OCI-LY7 (cell line): ENCODE results near the gene TSPAN9. TPM values are rescaled to one million over a fixed set of nuclear protein-coding genes. Genes with fewer than 3 reads are reported as not detected.

ENCODE experiments used
- BruUV-seq: library from RNA; stranded (reverse); fragments of 400-500 nt; replicated peaks from 2 replicates; lab custom pipeline; 2021; lab: Mats Ljungman, UMichigan
- CTCF ChIA-PET: fragments of 300-600 bp; sonication (Branson Sonifier 250); formaldehyde crosslinking; loops from one replicate; lab custom pipeline; 2022; ENCODE audit warnings: antibody characterized with exemption; ENCODE audit not compliant: unreplicated experiment; lab: Charles Lee
- POLR2A ChIA-PET: fragments of 300-600 bp; sonication (Branson Sonifier 250); formaldehyde crosslinking; loops from one replicate; lab custom pipeline; 2022; ENCODE audit warnings: antibody characterized with exemption; lab: Charles Lee
- DNase-seq: peaks from one replicate; pipeline ENCODE4 v3.0.0-alpha.2; 2015; ENCODE audit warnings: low spot score
- H2AFZ ChIP-seq: fragments of 200-600 bp; sonication (generic), shearing (Covaris generic); 2 replicates; pipeline ENCODE4 v1.6.1; 2014; ENCODE audit warnings: mild to moderate bottlenecking, antibody characterized with exemption, low read length, moderate library complexity
- H3K27ac ChIP-seq: fragments of 200-600 bp; sonication (generic); 2 replicates; pipeline ENCODE4 v1.5.1; 2014; ENCODE audit warnings: mixed run types, low read depth, mild to moderate bottlenecking, moderate library complexity, low read length, inconsistent platforms; ENCODE audit not compliant: poor library complexity, severe bottlenecking
- H3K36me3 ChIP-seq: fragments of 200-600 bp; sonication (generic); 2 replicates; pipeline ENCODE4 v1.6.1; 2014; ENCODE audit warnings: mild to moderate bottlenecking, antibody characterized with exemption, low read length, moderate library complexity, mixed read lengths; ENCODE audit not compliant: insufficient read depth
- H3K4me1 ChIP-seq: fragments of 200-600 bp; sonication (generic); 2 replicates; pipeline ENCODE4 v1.5.1; 2014; ENCODE audit warnings: mild to moderate bottlenecking, low read length; ENCODE audit not compliant: insufficient read depth, poor library complexity, severe bottlenecking
- H3K4me2 ChIP-seq: fragments of 200-600 bp; sonication (generic); 2 replicates; pipeline ENCODE4 v1.6.1; 2014; ENCODE audit warnings: mild to moderate bottlenecking, low read length
- H3K4me3 ChIP-seq: fragments of 200-600 bp; sonication (generic); 2 replicates; pipeline ENCODE4 v1.5.1; 2014; ENCODE audit warnings: mild to moderate bottlenecking, low read depth, low read length; ENCODE audit not compliant: poor library complexity, severe bottlenecking
- H3K79me2 ChIP-seq: fragments of 200-600 bp; sonication (generic); 2 replicates; pipeline ENCODE4 v1.6.1; 2016; ENCODE audit warnings: low read depth, mild to moderate bottlenecking, low read length, moderate library complexity, mixed read lengths; ENCODE audit not compliant: insufficient read depth
- H3K9me2 ChIP-seq: fragments of 200-600 bp; sonication (generic); 2 replicates; pipeline ENCODE4 v1.6.1; 2016; ENCODE audit warnings: mild to moderate bottlenecking, low read length, mixed read lengths; ENCODE audit not compliant: insufficient read depth
- H3K9me3 ChIP-seq: fragments of 200-600 bp; sonication (generic); 2 replicates; pipeline ENCODE4 v1.6.1; 2014; ENCODE audit warnings: mild to moderate bottlenecking, mixed run types, low read length, mixed read lengths
- H4K20me1 ChIP-seq: fragments of 200-600 bp; sonication (generic); 2 replicates; pipeline ENCODE4 v1.6.1; 2014; ENCODE audit warnings: mild to moderate bottlenecking, antibody characterized with exemption, low read length, moderate library complexity, mixed read lengths; ENCODE audit not compliant: insufficient read depth
- EZH2phosphoT487 ChIP-seq: fragments of 200-600 bp; sonication (generic); IDR thresholded peaks from 2 replicates; pipeline ENCODE4 v1.6.1; 2018; ENCODE audit warnings: low read depth, borderline replicate concordance, mild to moderate bottlenecking, mixed run types, antibody characterized with exemption, low read length, moderate library complexity, mixed read lengths
- intact Hi-C: fragments of 100-400 bp; cut with micrococcal nuclease; formaldehyde crosslinking; loops from one replicate; pipeline ENCODE4 v1.10.0; 2022; ENCODE audit not compliant: unreplicated experiment
- total RNA-seq, 2 experiments: library from RNA; depleted of rRNA in 1 of 2; stranded (reverse); fragments of >200 nt in 1 of 2; shearing (Covaris generic) in 1 of 2; gene quantifications; 2 replicates each; pipeline ENCODE4 v1.2.3, GENCODE V29; 2014 to 2022
- TF ChIP-seq, protein P1 (sequence below): fragments of 200-600 bp; sonication (generic); conservative IDR thresholded peaks from 2 replicates; pipeline ENCODE4 v1.5.1; 2014; ENCODE audit warnings: mild to moderate bottlenecking, antibody characterized with exemption, low read length, moderate library complexity, mixed read lengths

TSPAN9 gene
- total RNA-seq, 2 experiments from 2014 or later = 0.50 to 0.74 TPM

DNA sequence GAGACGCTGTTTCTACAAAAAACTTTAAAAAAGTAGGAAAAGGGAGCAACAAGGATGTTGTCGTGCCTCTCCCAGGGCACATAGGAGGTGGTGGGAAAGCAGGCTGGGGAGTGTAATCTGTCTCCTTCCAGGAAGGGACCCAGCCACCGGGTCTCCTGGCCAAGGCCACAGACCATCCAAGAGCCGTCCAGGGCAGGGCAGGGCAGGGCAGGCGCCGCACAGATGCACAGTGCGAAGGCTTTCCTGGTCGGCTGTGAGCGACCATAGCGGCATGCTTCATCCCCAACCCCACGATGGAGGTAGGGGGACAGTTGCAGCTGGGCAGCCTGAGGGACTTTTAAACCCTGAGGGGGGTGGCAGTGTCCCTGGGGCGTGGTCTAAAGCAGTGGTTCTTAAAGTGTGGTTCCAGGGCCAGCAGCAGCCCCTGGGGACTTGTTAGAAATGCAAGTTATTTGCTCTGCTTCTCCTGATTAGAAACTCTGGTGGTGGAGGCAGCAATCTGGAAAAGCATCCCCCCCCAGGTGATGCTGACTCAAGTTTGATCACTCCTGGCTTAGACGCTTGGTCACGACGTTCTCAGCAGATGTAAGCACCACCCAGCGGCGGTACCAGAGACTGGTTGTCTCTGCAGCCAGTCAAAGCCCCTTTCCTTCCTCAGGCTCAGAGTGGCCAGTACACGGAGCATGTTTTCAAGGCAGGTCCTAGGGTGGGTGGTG is 216.4 kb downstream of the TSPAN9 start:
- Histone ChIP-seq H3K4me1 (no peaks in the 10 kb centered on the region), H3K4me3 (no peak overlapping the region), H3K36me3 (no peaks in the 10 kb centered on the region), H3K9me3 (no peaks in the 10 kb centered on the region), H3K4me2 (no peak overlapping the region), H3K27ac (no peak overlapping the region), H4K20me1 (no peaks in the 10 kb centered on the region), H2AFZ (no peak overlapping the region), H3K79me2 (no peaks in the 10 kb centered on the region), H3K9me2 (no peaks in the 10 kb centered on the region)
- no peak for TF ChIP-seq EZH2phosphoT487
- TF ChIP-seq, protein P1, sequence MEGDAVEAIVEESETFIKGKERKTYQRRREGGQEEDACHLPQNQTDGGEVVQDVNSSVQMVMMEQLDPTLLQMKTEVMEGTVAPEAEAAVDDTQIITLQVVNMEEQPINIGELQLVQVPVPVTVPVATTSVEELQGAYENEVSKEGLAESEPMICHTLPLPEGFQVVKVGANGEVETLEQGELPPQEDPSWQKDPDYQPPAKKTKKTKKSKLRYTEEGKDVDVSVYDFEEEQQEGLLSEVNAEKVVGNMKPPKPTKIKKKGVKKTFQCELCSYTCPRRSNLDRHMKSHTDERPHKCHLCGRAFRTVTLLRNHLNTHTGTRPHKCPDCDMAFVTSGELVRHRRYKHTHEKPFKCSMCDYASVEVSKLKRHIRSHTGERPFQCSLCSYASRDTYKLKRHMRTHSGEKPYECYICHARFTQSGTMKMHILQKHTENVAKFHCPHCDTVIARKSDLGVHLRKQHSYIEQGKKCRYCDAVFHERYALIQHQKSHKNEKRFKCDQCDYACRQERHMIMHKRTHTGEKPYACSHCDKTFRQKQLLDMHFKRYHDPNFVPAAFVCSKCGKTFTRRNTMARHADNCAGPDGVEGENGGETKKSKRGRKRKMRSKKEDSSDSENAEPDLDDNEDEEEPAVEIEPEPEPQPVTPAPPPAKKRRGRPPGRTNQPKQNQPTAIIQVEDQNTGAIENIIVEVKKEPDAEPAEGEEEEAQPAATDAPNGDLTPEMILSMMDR = no peak
- no peak for DNase-seq
- ChIA-PET POLR2A (no interaction called here), CTCF (no interaction called here)
- no TSS peak for BruUV-seq
- intact Hi-C loops = no loop called here

DNA sequence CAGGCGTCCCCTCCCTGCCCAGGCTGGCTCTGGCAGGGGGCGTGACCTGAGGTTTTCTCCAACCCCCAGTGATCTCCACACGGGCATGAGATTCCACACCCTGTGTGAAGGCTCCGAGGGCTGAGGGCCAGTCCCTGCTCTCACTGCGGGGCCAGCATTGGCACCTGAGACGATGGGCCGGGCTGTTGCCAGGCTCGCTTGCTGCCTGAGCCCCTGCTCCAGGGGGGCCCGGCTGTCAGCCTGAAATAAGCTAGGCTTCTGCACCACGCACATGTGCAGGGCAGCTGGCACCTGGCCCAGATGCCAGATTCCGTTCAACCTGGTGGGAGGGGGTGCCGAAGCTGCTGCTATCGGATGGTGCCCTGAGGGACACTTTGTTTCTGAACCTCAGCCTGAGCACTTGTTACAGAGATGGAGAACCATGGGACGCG is 217.3 kb downstream of the TSPAN9 start:
- Histone ChIP-seq H3K9me2 (no peaks in the 10 kb centered on the region), H3K4me3 (no peak overlapping the region), H3K27ac (no peak overlapping the region), H2AFZ (no peak overlapping the region), H3K79me2 (no peaks in the 10 kb centered on the region), H3K36me3 (no peaks in the 10 kb centered on the region), H3K9me3 (no peaks in the 10 kb centered on the region), H3K4me1 (no peaks in the 10 kb centered on the region), H4K20me1 (no peaks in the 10 kb centered on the region), H3K4me2 (no peak overlapping the region)
- CTCF ChIA-PET = no interaction called here
- TF ChIP-seq, protein P1 = no peak
- TF ChIP-seq EZH2phosphoT487 = no peak
- intact Hi-C loops = no loop called here
- no peak for DNase-seq
- POLR2A ChIA-PET = no interaction called here
- no TSS peak for BruUV-seq

DNA sequence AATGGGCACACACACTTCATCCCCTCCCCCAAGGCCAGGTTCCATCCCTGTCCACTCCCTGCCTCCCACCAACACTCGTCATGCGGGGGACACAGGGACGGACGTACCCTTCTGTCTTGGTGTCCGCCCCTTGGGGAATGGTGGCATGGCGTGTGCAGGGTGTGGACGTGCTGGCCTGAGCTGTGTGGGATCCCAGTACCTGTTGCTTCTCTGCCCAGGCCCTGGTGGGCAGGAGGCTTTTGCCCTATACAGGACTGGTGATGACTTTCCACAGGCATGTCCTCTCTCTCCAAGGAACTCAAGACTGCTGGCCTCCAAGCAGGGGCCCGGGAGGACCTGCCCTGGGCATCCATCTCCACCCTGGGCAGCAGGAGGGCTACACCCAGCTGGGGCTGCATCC is 218.0 kb downstream of the TSPAN9 start:
- CTCF ChIA-PET = no interaction called here
- Histone ChIP-seq H3K4me3 (no peak overlapping the region), H3K36me3 (no peaks in the 10 kb centered on the region), H3K4me2 (no peak overlapping the region), H3K9me3 (no peaks in the 10 kb centered on the region), H3K4me1 (no peaks in the 10 kb centered on the region), H2AFZ (no peak overlapping the region), H3K9me2 (no peaks in the 10 kb centered on the region), H3K79me2 (no peaks in the 10 kb centered on the region), H3K27ac (no peak overlapping the region), H4K20me1 (no peaks in the 10 kb centered on the region)
- TF ChIP-seq EZH2phosphoT487 = no peak
- TF ChIP-seq, protein P1 = no peak
- intact Hi-C loops = no loop called here
- POLR2A ChIA-PET = no interaction called here
- BruUV-seq = no TSS peak
- no peak for DNase-seq
